Measurements from ENCODE around the gene SPOCK2.

DNA sequence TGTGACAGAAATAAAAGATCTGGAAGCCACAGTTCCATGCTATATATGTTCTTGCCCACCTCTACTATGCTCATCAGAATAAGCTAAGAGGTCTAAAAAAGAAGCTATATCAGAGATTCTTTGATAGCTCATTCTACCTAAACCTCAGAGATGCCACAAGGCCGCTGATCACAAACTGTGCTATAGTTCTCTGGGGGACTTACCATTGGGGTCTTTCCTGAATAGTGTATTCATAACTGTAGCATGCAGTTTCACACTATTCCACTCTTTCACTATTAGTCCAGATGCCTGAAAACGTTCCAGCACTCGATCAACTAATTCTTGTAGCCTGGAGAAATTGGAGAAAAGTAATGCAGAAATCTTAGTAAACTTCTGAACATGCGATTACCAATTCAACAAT is 44.5 kb upstream of the SPOCK2 start:
- TF ChIP-seq, protein P1, sequence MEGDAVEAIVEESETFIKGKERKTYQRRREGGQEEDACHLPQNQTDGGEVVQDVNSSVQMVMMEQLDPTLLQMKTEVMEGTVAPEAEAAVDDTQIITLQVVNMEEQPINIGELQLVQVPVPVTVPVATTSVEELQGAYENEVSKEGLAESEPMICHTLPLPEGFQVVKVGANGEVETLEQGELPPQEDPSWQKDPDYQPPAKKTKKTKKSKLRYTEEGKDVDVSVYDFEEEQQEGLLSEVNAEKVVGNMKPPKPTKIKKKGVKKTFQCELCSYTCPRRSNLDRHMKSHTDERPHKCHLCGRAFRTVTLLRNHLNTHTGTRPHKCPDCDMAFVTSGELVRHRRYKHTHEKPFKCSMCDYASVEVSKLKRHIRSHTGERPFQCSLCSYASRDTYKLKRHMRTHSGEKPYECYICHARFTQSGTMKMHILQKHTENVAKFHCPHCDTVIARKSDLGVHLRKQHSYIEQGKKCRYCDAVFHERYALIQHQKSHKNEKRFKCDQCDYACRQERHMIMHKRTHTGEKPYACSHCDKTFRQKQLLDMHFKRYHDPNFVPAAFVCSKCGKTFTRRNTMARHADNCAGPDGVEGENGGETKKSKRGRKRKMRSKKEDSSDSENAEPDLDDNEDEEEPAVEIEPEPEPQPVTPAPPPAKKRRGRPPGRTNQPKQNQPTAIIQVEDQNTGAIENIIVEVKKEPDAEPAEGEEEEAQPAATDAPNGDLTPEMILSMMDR (IDR thresholded peaks at IDR 0.05), result no peak
- no peak for TF ChIP-seq POLR2A (IDR thresholded peaks at IDR 0.05)

Data from lower leg skin (tissue), 3 donors.